ENCODE measurements around the gene DPY19L3.
"Not testable (repeated sequence)": the region's sequence is repeated elsewhere in the genome, so short reads cannot be mapped to it uniquely, and the experiment has no call there.

The DPY19L3 gene

DNA sequence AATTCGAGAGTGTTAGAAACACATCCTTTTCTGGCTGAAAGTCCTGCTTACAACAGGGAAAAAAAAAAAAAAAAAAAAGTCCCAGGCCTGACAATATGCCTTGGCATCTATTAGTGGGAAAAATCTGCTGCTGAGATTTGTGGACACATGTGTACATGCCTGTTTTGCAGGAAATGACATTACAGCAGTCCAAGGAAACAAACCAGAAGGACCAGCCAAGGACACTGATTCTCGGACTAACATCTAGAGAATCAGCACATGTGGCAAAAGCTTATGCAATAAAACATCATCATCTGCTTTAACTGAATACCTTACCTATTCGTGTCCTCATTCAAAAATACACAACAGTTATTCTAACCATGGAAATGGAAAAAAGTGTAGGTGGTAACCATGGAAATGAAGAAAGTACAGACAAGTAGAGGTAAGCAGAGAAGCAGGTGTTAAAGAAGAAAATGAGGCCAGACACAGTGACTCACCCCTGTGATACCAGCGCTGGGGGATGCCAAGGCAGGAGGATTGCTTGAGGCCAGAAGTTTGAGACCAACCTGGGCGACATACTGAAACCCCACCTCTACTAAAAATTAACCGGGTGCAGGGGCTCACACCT lies 9.4 kb upstream of the DPY19L3 start:
- no peak for DNase-seq

DNA sequence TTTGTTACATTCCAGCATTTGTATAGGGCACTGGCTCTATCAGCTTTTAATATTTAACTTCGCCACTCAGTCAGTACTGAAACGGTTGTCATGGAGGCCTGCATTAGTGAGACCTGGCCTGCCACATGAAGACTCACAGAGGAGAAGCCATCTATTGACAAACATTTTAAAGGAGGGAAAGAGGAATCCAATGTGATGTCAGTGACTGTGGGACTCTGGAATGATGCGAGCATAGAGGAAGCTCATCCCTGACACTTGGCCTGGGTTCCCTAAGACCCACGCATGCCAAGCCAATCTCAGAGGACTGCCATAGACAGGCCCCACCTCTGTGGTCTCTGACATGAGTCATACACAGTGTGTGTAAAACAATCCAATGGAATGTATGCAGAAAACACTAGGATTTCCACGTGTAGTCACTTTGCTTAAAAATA lies 7.9 kb upstream of the DPY19L3 start:
- DNase-seq: no peak

DNA sequence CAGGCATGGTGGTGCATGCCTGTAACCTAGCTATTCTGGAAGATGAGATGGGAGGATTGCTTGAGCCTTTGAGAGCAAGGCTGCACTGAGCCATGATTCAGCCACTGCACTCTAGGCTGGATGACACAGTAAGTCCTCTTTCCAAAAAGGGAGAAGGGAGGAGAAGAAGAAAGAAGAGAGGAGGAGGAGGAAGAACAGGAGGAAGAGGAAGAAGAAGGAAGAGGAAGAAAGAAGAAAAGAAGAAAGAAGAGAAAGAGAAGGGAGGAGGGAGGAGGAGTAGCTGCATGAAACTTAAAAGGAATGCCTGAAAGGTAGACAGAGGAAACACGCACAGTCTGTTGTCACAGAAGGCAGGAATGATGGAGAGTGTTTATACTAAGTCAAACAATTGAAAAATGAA lies 3.6 kb upstream of the DPY19L3 start:
- DNase-seq: no peak

DNA sequence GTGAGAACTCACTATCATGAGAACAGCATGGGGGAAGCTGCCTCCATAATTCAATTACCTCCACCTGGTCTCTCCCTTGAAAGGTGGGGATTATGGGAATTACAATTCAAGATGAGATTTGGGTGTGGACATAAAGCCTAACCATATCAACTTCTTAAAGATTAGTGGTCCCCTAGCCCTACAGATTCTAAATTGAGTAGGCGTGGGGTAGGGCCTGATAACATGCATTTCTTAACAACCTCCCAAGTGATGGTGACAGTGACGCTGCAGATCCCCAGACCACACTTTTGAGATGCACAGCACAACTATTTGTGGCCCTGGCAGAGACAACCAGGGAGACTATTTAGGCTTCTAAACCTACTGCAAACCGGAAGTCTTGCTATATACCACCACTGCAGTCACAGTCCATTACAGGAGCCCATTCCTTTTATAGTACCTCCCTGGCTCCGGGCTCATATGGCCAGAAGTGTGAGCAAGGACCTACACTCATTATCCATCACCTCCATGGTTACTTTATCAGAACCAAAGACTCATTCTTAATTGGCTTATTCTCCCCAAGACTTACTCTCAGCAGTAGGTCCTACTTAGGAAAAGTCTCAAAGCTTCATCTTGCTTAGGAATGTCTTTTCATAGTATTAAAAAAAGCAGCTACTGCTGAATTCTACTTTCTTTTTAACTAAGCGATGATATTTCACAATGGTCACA lies 2.1 kb upstream of the DPY19L3 start:
- DNase-seq: no peak

DNA sequence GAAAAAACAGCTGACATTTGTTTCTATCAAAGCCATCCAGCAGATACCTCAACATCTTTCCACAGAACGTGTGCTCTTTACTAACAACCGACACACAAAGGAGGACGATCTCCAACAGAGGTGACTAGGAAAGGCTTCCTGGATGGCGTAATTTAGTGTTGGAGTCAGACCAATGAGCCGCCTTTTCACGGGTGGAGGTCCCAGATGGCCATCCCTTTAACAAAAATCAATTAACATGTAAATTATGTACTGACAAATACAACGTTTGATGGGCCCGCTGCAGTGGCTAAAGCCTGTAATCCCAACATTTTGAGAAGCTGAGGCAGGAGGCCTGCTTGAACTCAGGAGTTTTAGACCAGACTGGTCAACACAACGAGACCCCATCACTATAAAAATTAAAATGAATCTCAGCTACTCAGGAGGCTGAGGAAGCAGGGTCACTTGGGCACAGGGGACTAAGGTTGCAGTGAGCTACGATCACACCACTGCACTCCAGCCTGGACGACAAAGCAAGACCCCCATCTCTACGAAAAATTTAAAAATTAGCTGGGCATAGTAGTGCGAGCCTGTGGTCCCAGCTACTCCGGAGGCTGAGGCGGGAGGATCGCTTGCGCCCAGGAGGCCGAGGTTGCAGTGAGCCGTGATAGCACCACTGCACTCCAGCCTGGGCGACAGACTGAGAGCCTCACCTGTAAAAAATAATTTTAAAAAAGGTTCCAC lies 1.2 kb upstream of the DPY19L3 start:
- no peak for DNase-seq

DNA sequence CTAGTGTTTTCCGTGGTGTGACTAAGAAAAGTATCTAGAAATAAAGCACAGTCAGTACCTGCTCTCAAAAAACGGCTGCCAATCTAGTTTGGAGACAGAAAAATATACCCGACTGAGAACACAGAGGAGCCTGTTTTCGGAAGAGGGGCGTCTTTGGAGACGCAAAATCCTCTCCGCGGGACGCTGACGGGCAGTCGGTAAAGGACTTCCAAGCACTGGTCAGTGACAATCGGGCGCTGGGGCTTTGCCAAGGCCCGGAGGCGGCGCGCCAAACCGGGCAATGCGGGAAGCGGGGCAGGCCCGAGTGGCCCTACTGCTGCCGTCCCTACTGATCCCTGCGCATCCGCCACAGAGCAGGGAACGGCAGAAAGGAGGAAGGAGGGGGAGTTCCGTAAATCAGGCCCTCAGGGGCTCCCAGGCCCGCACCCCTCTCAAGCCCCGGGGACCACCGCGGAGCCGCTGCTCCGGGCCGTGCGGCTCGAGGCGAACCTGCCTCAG lies 588 bp upstream of the DPY19L3 start:
- no peak for DNase-seq

DNA sequence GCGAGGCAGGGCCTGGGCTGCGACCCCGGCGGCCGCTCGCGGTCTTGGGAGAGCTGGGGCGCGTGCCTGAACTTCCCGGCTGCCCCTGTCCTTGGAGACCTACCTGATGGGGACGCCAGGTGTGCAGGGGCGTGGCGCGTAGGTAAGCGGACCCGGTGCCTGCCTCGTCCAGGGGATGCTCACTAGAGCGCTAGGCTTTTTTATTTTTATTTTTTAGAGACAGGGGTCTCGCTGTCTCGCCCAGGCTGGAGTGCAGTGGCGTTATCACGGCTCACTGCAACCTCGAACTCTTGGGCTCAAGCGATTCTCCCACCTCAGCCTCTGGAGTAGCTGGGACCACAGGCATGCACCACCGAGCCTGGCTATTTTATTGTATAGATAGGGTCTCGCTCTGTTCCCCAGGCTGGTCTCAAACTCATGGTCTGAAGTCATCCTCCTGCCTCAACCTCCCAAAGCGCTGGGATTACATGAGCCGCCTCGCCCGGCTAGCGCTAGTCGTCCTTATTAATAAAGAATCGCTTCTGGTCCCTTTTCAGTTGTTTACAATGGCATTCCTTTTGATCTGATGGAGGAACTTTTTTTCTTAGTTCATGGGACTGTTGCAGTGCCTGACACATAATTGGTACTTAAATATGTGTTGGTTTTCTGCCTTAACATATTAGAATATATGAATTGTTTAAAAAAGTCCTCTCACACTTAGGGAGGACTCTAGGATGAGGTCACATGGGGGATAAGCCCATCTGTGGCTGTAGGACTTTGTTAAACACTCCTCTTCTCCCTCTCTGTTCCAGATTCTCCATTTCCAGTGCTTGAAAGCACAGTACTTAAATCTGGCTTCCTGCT lies 812 bp downstream of the DPY19L3 start:
- DNase-seq: no peak

DNA sequence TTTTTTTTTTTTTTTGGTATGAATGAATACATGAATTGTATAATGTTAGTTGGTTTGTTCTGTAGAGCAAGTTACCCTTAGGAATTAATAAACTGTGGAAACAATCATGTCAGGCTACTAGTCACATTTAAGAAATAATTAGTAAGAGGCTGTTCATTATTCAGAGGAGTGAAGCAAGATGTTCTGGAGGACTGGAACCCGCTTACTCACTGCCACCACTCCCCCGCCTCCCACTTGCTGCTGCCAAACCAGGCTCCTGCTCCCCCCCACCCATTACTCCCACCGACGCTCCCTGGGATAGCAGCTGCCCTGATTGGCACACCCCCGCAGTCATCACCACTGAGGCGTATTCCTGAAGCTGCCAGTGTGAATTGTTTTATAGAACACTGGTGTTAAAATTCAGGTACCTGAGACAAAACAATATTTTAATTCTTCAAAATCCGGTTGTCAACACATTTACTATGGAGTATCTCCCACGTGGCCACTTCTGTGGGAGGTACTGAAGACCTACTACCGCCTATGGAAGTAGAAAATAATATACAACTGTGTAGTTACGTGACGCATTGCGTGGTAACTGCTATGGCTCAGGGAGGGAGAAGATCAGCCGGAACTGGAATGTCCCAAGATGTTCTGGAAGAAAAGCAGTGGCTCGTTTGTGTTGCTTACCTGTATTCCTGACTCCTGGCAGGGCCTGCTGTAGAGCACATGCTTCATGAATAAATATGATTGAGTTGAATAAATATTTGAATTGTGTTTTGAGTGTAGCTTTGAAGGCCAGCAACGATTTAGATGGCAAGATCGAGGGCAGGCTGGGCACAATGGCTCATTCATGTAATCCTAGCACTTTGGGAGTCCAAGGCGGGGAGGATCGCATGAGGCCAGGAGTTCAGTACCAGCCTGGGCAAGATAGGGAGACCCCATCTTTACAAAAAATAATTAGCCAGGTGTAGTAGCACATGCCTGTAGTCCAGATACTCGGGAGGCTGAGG lies 1.7 kb downstream of the DPY19L3 start:
- no peak for DNase-seq

DNA sequence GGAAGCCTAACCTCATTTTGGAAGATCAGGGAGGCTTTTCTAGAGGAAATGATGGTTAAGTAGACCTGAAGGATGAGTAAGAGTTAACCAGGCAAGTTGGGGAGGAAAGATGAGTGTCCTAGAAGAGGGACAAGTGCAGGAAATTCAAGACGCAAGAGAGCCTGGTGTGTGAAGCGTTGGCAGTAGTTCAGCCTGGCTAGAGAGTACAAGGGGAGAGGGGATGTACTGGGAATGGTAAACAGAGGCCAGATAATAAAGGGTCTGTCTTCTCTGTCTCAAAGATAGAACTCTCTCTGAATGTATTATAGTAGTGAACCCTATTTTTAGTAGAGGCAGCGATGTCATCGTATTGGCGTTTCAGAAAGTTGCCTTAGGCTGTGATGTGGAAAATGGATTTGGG lies 9.7 kb downstream of the DPY19L3 start:
- no peak for DNase-seq

DNA sequence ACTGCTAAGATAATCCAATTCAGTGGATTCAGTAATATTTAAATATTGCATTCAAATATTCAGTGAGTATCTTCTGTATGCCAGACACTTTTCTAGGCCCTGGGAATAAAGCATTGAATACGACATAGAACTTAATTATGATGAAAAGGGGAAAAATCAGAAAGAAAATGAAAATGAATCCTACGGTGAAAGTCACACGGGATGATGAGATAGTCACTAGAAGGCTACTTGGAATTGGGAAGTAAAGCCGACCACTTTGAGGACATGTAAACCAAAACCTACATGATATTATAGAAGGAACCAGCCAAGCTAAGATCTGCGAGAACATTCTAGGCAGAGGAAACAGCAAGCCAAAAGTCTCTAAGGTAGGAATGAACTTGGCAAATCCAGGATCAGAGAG lies 10.1 kb downstream of the DPY19L3 start:
- no peak for DNase-seq

DNA sequence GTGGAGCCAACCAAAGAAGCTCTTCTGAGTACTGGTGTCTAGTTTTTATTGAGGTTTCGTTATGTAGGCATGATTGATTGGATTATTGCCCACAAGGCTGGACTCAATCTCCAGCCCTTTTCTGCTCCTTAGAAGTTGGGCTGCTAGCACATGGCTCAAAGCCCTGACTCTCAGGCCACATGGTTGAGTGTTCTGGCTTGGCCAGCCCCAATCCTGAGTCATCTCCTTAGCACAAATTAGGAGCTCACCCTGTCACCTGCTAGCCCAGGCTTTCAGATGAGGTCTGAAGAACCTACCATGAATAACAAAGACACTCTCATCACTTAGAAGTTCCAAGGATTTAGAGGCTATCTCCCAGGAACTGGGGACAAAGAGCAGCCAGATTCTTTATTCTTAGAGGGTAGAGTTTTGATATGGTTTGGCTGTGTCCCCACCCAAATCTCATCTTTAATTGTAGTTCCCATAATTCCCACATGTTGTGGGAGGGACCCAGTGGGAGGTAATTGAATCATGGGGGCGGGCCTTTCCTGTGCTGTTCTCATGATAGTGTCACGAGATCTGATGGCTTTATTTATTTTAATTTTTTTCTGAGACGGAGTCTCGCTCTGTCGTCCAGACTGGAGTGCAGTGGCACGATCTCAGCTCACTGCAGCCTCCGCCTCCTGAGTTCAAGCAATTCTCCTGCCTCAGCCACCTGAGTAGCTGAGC lies 11.3 kb downstream of the DPY19L3 start:
- no peak for DNase-seq

DNA sequence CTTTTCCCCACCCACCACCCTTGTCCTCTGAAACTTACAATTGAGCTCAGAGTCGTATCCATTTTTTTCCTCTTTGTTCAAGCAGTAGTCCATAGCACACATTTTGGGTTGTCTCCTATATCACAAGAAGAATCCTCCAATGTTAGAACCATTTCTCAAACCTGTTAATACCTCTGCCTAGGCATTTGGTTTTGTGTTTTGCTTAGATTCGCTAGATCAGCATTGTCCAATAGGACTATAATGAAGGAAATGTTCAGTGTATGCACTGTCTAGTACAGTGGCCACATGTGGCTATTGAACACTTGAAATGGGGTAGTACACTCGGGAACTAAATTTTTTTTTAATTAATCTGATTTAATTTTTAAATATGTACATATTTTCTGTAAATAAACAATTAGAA lies 12.6 kb downstream of the DPY19L3 start:
- DNase-seq: no peak

DNA sequence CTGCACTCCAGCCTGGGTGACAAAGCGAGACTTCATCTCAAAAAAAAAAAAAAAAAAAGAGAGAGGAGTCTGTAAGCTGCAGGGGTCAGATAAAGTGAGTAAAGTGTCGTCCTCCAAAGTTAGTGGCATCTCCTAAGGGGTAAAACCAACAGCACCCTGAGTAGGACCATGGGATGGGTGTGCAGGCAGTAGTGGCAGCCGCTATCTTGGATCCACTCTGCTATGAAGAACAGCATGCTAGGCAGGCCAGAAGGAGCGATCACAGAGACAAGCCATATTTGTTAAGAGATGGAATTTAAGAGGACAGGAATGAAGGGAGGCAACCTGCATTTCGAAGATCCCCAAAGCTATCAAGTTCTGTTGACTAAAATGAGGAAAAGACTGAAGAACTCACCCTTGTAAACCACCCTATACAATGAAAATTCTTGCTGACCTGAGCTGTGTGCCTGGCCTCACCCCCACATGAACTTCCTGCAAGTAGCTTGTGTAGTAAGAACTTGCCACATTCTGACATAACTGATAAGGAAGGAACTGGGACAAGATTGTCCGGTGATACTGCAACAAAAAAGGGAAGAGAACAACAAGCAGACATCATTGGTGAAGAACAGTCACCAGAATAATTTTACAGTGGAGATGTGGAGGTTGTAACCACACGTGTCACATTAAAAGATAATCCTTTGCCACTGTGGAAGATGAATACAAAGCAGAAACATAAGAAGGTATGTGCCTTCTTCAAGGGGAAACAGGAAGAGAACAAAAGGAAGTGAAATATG lies 16.2 kb downstream of the DPY19L3 start:
- no peak for DNase-seq

DNA sequence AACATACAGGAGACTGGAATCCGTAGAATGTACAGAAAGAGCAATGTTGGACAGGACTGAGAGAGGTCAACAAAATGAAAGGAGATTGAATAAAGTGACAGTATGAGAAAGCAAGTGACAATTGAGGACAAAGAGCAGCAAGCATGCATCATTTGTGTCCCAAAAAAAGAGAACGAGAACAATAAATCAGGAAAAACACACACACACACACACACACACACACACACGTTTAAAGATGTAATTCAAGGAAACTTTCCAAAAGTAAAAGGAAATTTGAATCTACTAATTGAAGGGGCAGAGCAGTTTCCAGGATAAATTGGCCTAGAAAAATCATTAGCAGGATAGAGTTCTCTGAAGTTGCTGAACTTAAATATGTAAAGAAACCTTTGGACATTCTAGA lies 16.9 kb downstream of the DPY19L3 start:
- no peak for DNase-seq

DNA sequence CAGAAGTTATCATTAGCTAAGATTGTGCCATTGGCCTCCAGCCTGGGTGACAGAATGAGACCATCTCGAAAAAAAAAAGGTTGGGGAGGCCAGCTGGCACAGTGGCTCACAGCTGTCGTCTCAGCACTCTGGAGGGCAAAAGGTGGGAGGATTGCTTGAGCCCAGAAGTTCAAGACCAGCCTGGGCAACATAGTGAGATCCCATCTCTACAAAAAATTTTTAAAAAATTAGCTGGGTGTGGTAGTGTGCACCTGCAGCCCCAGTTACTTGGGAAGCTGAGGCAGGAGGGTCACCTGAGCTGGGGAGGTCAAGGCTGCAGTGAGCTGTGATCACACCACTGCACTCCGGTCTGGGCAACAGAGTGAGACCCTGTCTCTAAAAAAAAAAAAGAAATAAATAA lies 18.4 kb downstream of the DPY19L3 start:
- not testable (repeated sequence) for DNase-seq

DNA sequence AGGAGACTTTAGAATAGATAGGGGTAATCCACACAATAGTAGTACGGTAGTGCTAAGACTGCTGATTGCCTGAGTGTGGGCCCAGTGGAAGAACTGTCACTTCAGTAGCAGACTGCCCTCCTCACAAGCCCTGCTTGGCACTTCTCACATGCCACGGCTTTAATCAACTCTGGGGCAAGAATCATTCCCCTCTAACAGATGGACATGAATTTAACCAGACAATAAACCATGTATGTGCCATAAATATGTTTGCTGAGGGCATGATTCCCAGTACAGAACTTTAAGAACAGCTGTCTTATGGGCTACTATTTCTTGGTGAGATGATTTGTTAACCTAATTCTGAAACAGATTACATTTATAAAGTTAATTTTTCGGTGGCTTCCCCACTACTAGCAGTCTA lies 22.0 kb downstream of the DPY19L3 start:
- DNase-seq: no peak

DNA sequence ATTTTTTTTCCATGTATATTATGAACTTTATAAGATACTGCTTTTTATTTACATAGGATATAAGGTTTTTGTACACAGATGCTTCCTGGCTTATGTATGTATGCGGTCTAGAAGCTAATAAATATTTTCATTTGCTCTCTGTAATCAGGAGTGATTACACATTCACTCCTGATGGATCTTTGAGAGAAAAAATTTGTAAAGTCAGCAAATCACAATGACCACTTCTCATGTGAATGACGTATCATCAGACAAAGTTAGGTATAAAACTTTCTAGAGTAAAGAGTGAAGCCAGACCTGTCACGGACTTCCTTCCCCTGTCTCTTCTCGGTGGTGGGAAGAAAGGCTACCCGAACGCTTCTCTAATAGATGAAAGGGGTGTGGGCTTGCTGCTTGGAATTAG lies 31.1 kb downstream of the DPY19L3 start:
- no peak for DNase-seq

DNA sequence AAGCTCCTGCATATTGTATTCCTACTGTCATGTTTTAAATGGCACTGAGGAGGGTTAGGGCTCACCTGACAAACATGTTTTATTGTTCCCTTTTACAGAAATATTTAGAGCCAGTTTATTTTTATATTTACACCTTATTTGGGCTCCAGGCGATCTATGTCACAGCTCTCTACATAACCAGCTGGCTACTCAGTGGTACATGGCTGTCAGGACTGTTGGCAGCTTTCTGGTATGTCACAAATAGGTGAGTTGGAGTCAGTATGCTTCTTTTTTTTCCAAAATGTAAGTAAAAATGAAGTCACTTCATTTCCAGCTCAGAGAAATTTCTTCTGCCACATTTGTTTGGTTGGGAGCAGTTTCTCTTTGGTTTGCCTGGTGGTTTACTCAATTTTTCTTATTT lies 31.5 kb downstream of the DPY19L3 start:
- no peak for DNase-seq

DNA sequence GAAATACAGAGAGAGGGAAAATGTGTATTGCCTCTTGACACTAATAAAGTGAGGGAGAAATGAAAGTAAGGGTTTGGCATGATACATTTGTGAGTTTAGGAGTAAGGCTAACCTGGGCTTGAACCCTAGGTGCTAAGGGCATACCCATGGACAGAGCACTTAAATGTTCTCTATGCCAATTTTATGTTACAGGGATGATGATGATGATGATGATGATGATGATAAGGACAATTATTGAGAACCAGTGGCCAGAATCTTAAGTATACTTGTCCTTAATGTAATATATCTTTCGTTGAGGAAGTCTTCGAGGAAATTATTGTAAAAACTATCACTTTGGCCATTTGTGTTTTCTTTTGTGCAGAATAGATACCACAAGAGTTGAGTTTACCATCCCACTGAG lies 33.2 kb downstream of the DPY19L3 start:
- no peak for DNase-seq

DNA sequence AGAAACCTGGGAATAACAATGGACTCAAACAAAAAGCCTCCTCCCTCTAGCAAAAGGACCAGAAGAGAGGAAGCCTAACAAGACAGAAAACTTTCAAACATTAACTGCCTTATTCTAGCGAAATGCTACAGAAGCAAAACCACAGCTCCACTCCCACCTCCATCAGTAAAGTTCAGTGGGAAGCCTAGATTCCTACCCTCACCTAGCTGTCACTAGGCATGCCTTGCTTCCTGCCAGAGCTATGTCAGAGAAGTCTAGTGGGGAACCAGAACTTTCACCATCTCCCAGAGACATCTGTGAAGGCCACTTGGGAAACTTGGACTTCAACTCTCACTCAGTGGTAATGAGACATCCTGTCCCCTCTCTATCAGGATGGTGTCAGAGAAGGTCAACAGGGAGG lies 37.1 kb downstream of the DPY19L3 start:
- DNase-seq: no peak
